ACC112 (cell line): ENCODE data around the gene MFRP.

ENCODE experiments used
- H2AFZ ChIP-seq: fragments of 200-600 bp; sonication (generic); one replicate; pipeline ENCODE4 v1.6.0; 2017; ENCODE audit warnings: antibody characterized with exemption, low read length; ENCODE audit not compliant: unreplicated experiment
- H3K27ac ChIP-seq: fragments of 200-600 bp; sonication (generic); 2 replicates; pipeline ENCODE4 v1.5.1; 2014; ENCODE audit warnings: low read depth, mild to moderate bottlenecking, antibody characterized with exemption, low read length, moderate library complexity
- H3K27me3 ChIP-seq: fragments of 200-600 bp; sonication (generic); 2 replicates; pipeline ENCODE4 v1.6.1; 2014; ENCODE audit warnings: mild to moderate bottlenecking, antibody characterized with exemption, low read length, moderate library complexity, mixed read lengths; ENCODE audit not compliant: insufficient read depth
- H3K36me3 ChIP-seq: fragments of 200-600 bp; sonication (generic); 2 replicates; pipeline ENCODE4 v1.6.1; 2016; ENCODE audit warnings: mild to moderate bottlenecking, antibody characterized with exemption, low read length, moderate library complexity, mixed read lengths; ENCODE audit not compliant: insufficient read depth
- H3K4me1 ChIP-seq: fragments of 200-600 bp; sonication (generic); one replicate; pipeline ENCODE4 v1.6.1; 2016; ENCODE audit warnings: low read length, mixed read lengths; ENCODE audit not compliant: insufficient read depth, unreplicated experiment, control insufficient read depth
- H3K4me3 ChIP-seq: fragments of 200-600 bp; sonication (generic); 2 replicates; pipeline ENCODE4 v1.5.1; 2014; ENCODE audit warnings: mild to moderate bottlenecking, low read depth, low read length
- H3K79me2 ChIP-seq: fragments of 200-600 bp; sonication (generic); one replicate; pipeline ENCODE4 v1.6.0; 2016; ENCODE audit warnings: low read length; ENCODE audit not compliant: control insufficient read depth, unreplicated experiment, insufficient read depth

MFRP gene

GRCh38 chr11:119378851-119379465 is 32.5 kb upstream of the MFRP start:
- H3K27ac ChIP-seq, result no peak overlapping the region
- H2AFZ ChIP-seq, result no peak overlapping the region
- H3K36me3 ChIP-seq, result no peaks in the 10 kb centered on the region
- H3K79me2 ChIP-seq, result no peaks in the 10 kb centered on the region
- H3K4me1 ChIP-seq, result peaks cover 38% of the 10 kb centered on the region
- peaks cover 11% of the 10 kb centered on the region; the same call in 1 of the 2 replicates for H3K27me3 ChIP-seq
- H3K4me3 ChIP-seq, result no peak overlapping the region

GRCh38 chr11:119377961-119378667 is 31.6 kb upstream of the MFRP start:
- H3K36me3 ChIP-seq, result no peaks in the 10 kb centered on the region
- no peak overlapping the region for H3K4me3 ChIP-seq
- no peak overlapping the region for H2AFZ ChIP-seq
- H3K4me1 ChIP-seq, result peaks cover 38% of the 10 kb centered on the region
- peaks cover 2% of the 10 kb centered on the region; the same call in 1 of the 2 replicates for H3K27me3 ChIP-seq
- no peaks in the 10 kb centered on the region for H3K79me2 ChIP-seq
- H3K27ac ChIP-seq, result no peak overlapping the region

- H2AFZ ChIP-seq, result no peak overlapping the region
- H3K79me2 ChIP-seq, result no peaks in the 10 kb centered on the region
- no peak overlapping the region for H3K27ac ChIP-seq
- no peak overlapping the region for H3K4me3 ChIP-seq
- no peaks in the 10 kb centered on the region for H3K27me3 ChIP-seq
- peaks cover 36% of the 10 kb centered on the region for H3K4me1 ChIP-seq
- no peaks in the 10 kb centered on the region for H3K36me3 ChIP-seq
Observed at GRCh38 chr11:119377112-119377901, 30.8 kb upstream of the MFRP start.

GRCh38 chr11:119376197-119376847 is 29.8 kb upstream of the MFRP start:
- no peaks in the 10 kb centered on the region for H3K79me2 ChIP-seq
- peaks cover 33% of the 10 kb centered on the region for H3K4me1 ChIP-seq
- H3K27ac ChIP-seq, result peak overlapping the region; percentile 39; the same call in 1 of the 2 replicates
- H2AFZ ChIP-seq, result no peak overlapping the region
- H3K36me3 ChIP-seq, result no peaks in the 10 kb centered on the region
- H3K27me3 ChIP-seq, result no peaks in the 10 kb centered on the region
- no peak overlapping the region for H3K4me3 ChIP-seq

GRCh38 chr11:119375337-119376196 is 29.1 kb upstream of the MFRP start:
- Histone ChIP-seq H3K36me3 (no peaks in the 10 kb centered on the region), H3K79me2 (no peaks in the 10 kb centered on the region), H3K4me3 (no peak overlapping the region), H2AFZ (no peak overlapping the region), H3K27me3 (no peaks in the 10 kb centered on the region), H3K27ac (peak overlapping the region; percentile 39; the same call in 1 of the 2 replicates), H3K4me1 (peaks cover 33% of the 10 kb centered on the region)

GRCh38 chr11:119374632-119375336 is 28.3 kb upstream of the MFRP start:
- H3K79me2 ChIP-seq, result no peaks in the 10 kb centered on the region
- no peaks in the 10 kb centered on the region for H3K36me3 ChIP-seq
- no peak overlapping the region for H3K4me3 ChIP-seq
- H2AFZ ChIP-seq, result no peak overlapping the region
- peak overlapping the region; percentile 14; the same call in 1 of the 2 replicates for H3K27ac ChIP-seq
- peaks cover 33% of the 10 kb centered on the region for H3K4me1 ChIP-seq
- 0 out of 2 replicates have a peak, but pooled peaks cover 3% of the 10 kb centered on the region for H3K27me3 ChIP-seq

- H3K4me1 ChIP-seq, result peaks cover 37% of the 10 kb centered on the region
- no peak overlapping the region for H3K27ac ChIP-seq
- no peak overlapping the region for H3K4me3 ChIP-seq
- no peak overlapping the region for H2AFZ ChIP-seq
- H3K79me2 ChIP-seq, result no peaks in the 10 kb centered on the region
- 0 out of 2 replicates have a peak, but pooled peaks cover 3% of the 10 kb centered on the region for H3K27me3 ChIP-seq
- H3K36me3 ChIP-seq, result no peaks in the 10 kb centered on the region
Observed at GRCh38 chr11:119373921-119374631, 27.6 kb upstream of the MFRP start.

- Histone ChIP-seq H3K27ac (no peak overlapping the region), H3K36me3 (no peaks in the 10 kb centered on the region), H3K79me2 (no peaks in the 10 kb centered on the region), H3K4me3 (no peak overlapping the region), H3K4me1 (peaks cover 44% of the 10 kb centered on the region), H2AFZ (no peak overlapping the region), H3K27me3 (0 out of 2 replicates have a peak, but pooled peaks cover 3% of the 10 kb centered on the region)
Observed at GRCh38 chr11:119373059-119373920, 26.8 kb upstream of the MFRP start.
